ENCODE measurements around the gene LRRC10. TPM values are rescaled to one million over a fixed set of nuclear protein-coding genes. Genes with fewer than 3 reads are reported as not detected.
A peak's percentile ranks its signal among the peaks of the same experiment; 100 is the strongest.

Gene LRRC10
- total RNA-seq, 6 experiments from 2014 or later = not detected

DNA sequence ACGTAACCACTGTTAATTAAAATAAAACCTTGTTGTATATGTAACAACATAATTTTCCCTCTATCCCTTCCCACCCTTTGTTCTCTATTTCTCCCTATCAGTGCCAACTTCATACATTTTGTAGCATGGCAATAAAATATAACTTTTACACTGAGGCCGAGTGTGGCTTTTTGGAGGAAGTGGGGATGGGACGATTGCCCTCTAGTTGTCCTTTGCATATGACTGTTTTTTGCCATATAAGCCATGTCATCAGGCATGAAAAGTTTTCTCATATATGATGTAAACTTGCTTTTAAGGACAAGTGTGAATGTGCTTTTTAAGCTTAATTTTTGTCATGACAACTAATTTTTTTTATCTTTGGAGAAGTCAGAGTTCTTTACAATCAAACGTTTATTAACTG is 31.7 kb downstream of the LRRC10 start:
- TF ChIP-seq CTCF (IDR thresholded peaks at IDR 0.05) = no peak
- peaks cover 14% of the 10 kb centered on the region for H3K36me3 Mint-ChIP-seq (ENCODE audit: low read depth)
- no peaks in the 10 kb centered on the region for H3K9me3 Mint-ChIP-seq
- H3K27ac Mint-ChIP-seq = no peak overlapping the region
- H3K4me1 Mint-ChIP-seq (ENCODE audit: low read depth) = peaks cover 29% of the 10 kb centered on the region
- H3K27me3 Mint-ChIP-seq (ENCODE audit: insufficient read depth) = peaks cover 2% of the 10 kb centered on the region
- no peak overlapping the region for H3K4me3 Mint-ChIP-seq
- no peak for DNase-seq

DNA sequence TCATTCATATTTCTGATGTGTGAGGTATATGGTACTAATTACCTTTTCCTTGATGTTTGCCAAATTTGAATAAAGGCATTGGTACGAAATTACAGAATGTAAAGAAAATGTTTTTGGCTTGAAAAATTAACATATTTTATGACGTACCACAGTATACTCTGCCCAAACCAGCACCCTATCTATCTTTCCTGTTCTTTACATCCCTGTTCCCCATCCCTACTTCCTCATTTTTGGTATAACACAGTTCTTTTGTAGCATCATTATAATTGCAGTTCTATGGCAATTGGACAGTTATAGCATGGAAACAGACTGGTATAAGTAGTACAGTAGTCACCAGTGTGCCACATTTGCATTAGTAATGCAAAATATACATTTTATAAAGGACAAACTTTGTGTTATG is 32.4 kb downstream of the LRRC10 start:
- H3K9me3 Mint-ChIP-seq = no peaks in the 10 kb centered on the region
- no peak for TF ChIP-seq CTCF (IDR thresholded peaks at IDR 0.05)
- peaks cover 18% of the 10 kb centered on the region for H3K36me3 Mint-ChIP-seq (ENCODE audit: low read depth)
- peaks cover 32% of the 10 kb centered on the region for H3K4me1 Mint-ChIP-seq (ENCODE audit: low read depth)
- DNase-seq = no peak
- H3K4me3 Mint-ChIP-seq = no peak overlapping the region
- no peak overlapping the region for H3K27ac Mint-ChIP-seq
- peaks cover 2% of the 10 kb centered on the region for H3K27me3 Mint-ChIP-seq (ENCODE audit: insufficient read depth)

- no peak overlapping the region for H3K4me3 Mint-ChIP-seq
- H3K9me3 Mint-ChIP-seq = no peaks in the 10 kb centered on the region
- peak; percentile 40 for DNase-seq
- H3K36me3 Mint-ChIP-seq (ENCODE audit: low read depth) = peaks cover 29% of the 10 kb centered on the region
- H3K27me3 Mint-ChIP-seq (ENCODE audit: insufficient read depth) = no peaks in the 10 kb centered on the region; the same call in 1 of the 2 replicates
- TF ChIP-seq CTCF (IDR thresholded peaks at IDR 0.05) = no peak
- peaks cover 47% of the 10 kb centered on the region for H3K4me1 Mint-ChIP-seq (ENCODE audit: low read depth)
- peak overlapping the region; percentile 65 for H3K27ac Mint-ChIP-seq
These were observed 35.4 kb downstream of the LRRC10 start for GRCh38 chr12:69575346-69575745.

- peak overlapping the region; percentile 85 for H3K27ac Mint-ChIP-seq
- DNase-seq = peak; percentile 41
- peak; percentile 92 for TF ChIP-seq CTCF (IDR thresholded peaks at IDR 0.05)
- H3K4me3 Mint-ChIP-seq = no peak overlapping the region; the same call in 1 of the 2 replicates
- peaks cover 76% of the 10 kb centered on the region for H3K4me1 Mint-ChIP-seq (ENCODE audit: low read depth)
- peaks cover 30% of the 10 kb centered on the region for H3K36me3 Mint-ChIP-seq (ENCODE audit: low read depth)
- H3K27me3 Mint-ChIP-seq (ENCODE audit: insufficient read depth) = no peaks in the 10 kb centered on the region; the same call in 1 of the 2 replicates
- no peaks in the 10 kb centered on the region for H3K9me3 Mint-ChIP-seq
These were observed 39.9 kb downstream of the LRRC10 start for GRCh38 chr12:69570545-69571399.

GRCh38 chr12:69570000-69570516 is 40.6 kb downstream of the LRRC10 start:
- Mint-ChIP-seq H3K27me3 (ENCODE audit: insufficient read depth) (no peaks in the 10 kb centered on the region; the same call in 1 of the 2 replicates), H3K36me3 (ENCODE audit: low read depth) (peaks cover 30% of the 10 kb centered on the region), H3K4me3 (peak overlapping the region; percentile 67), H3K27ac (peak overlapping the region; percentile 85), H3K4me1 (ENCODE audit: low read depth) (peaks cover 69% of the 10 kb centered on the region), H3K9me3 (no peaks in the 10 kb centered on the region)
- DNase-seq = peak; percentile 73
- no peak for TF ChIP-seq CTCF (IDR thresholded peaks at IDR 0.05)

All from HFFc6 (cell line).